K562 (cell line): ENCODE data around the gene PRMT3. TPM values are rescaled to one million over a fixed set of nuclear protein-coding genes. Genes with fewer than 3 reads are reported as not detected.
A peak's percentile ranks its signal among the peaks of the same experiment; 100 is the strongest.

Source experiments
- CBX1 ChIP-seq: sonication (generic); IDR thresholded peaks from 2 replicates; pipeline ENCODE4 v1.6.1; 2016; ENCODE audit warnings: antibody characterized with exemption, low read depth, mild to moderate bottlenecking
- CBX3 ChIP-seq, 2 experiments: IDR thresholded peaks; 1 replicate in 1 of 2; 2 replicates in 1 of 2; pipeline ENCODE4 v1.6.1; 2012; ENCODE audit warnings: inconsistent platforms in 2 of 2, low read length in 2 of 2, borderline replicate concordance in 1 of 2, control low read depth in 1 of 2
- CGGBP1 ChIP-seq: fragments of 250-450 bp; sonication (Bioruptor Pico); IDR thresholded peaks from 2 replicates; pipeline ENCODE4 v1.9.0; 2021; ENCODE audit warnings: mild to moderate bottlenecking
- CTBP1 ChIP-seq: fragments of 450-650 bp; IDR thresholded peaks from 2 replicates; pipeline ENCODE4 v1.6.1; 2016; ENCODE audit warnings: borderline replicate concordance
- DNMT1 ChIP-seq: fragments of 450-650 bp; IDR thresholded peaks from 2 replicates; pipeline ENCODE4 v1.6.1; 2016; ENCODE audit warnings: antibody characterized with exemption, mild to moderate bottlenecking
- EZH2 ChIP-seq: IDR thresholded peaks from 2 replicates; pipeline ENCODE4 v1.6.1; 2012; ENCODE audit warnings: low read depth, mild to moderate bottlenecking, inconsistent platforms, low read length, borderline replicate concordance
- HLTF ChIP-seq: fragments of 450-650 bp; IDR thresholded peaks from 2 replicates; pipeline ENCODE4 v1.6.1; 2016
- MAX ChIP-seq: sonication (generic); formaldehyde crosslinking; IDR thresholded peaks from 2 replicates; pipeline ENCODE4 v1.9.0; 2022; ENCODE audit warnings: mild to moderate bottlenecking, missing genetic modification reagents
- NCOA4 ChIP-seq: fragments of 450-650 bp; IDR thresholded peaks from 2 replicates; pipeline ENCODE4 v1.6.1; 2018; ENCODE audit warnings: mild to moderate bottlenecking; ENCODE audit not compliant: partially characterized antibody
- NR3C1 ChIP-seq: sonication (generic); formaldehyde crosslinking; IDR thresholded peaks from 2 replicates; pipeline ENCODE4 v1.8.1; 2022; ENCODE audit warnings: missing genetic modification reagents
- PCBP2 ChIP-seq: fragments of 200-400 bp; formaldehyde crosslinking; IDR thresholded peaks from 2 replicates; pipeline ENCODE4 v1.6.1; 2018; ENCODE audit warnings: low read length, low read depth, mild to moderate bottlenecking, moderate library complexity; ENCODE audit not compliant: poor library complexity, severe bottlenecking
- POLR2AphosphoS2 ChIP-seq: IDR thresholded peaks from 2 replicates; pipeline ENCODE4 v1.6.1; 2012; ENCODE audit warnings: low read length, improper control_type of control experiment
- RBM14 ChIP-seq: fragments of 200-400 bp; formaldehyde crosslinking; IDR thresholded peaks from 2 replicates; pipeline ENCODE4 v1.6.1; 2018; ENCODE audit warnings: low read depth, mild to moderate bottlenecking, low read length, moderate library complexity, borderline replicate concordance; ENCODE audit not compliant: insufficient read depth
- RCOR1 ChIP-seq, 2 experiments: IDR thresholded peaks; 2 replicates each; pipeline ENCODE4 v1.6.1; 2012; ENCODE audit warnings: low read depth in 2 of 2, low read length in 2 of 2, borderline replicate concordance in 1 of 2, improper control_type of control experiment in 1 of 2
- SIRT6 ChIP-seq: IDR thresholded peaks from one replicate; pipeline ENCODE4 v1.6.1; 2012; ENCODE audit warnings: low read depth, mild to moderate bottlenecking, control low read depth, inconsistent platforms, low read length, moderate library complexity
- THRA ChIP-seq: fragments of 450-650 bp; IDR thresholded peaks from 2 replicates; pipeline ENCODE4 v1.6.1; 2017; ENCODE audit warnings: mild to moderate bottlenecking, moderate library complexity
- ZBTB26 ChIP-seq: fragments of 450-650 bp; formaldehyde crosslinking; IDR thresholded peaks from 2 replicates; pipeline ENCODE4 v1.4.0; 2022; ENCODE audit warnings: missing genetic modification characterization
- ZFP36 ChIP-seq: fragments of 150-350 bp; IDR thresholded peaks from 2 replicates; pipeline ENCODE4 v1.6.1; 2018; ENCODE audit warnings: low read length, low read depth; ENCODE audit not compliant: partially characterized antibody
- ZNF609 ChIP-seq: sonication (generic); formaldehyde crosslinking; IDR thresholded peaks from 2 replicates; pipeline ENCODE4 v1.8.1; 2023; ENCODE audit warnings: missing genetic modification reagents, mild to moderate bottlenecking, borderline replicate concordance
- polyA plus RNA-seq, 8 experiments: library from polyadenylated mRNA; depleted of rRNA in 4 of 8; stranded (reverse) in 5 of 8; unstranded in 3 of 8; fragments of >200 nt; fragmentation: Nextera tagmentation in 2 of 8; fragmentation: Illumina TruSeq in 1 of 8; extraction: Ambion mirVana in 2 of 8; extraction: Trizol in 1 of 8; gene quantifications; 2 replicates each; pipeline versions ENCODE4 v1.2.1 to v1.2.3, GENCODE V29; 2011 to 2014; ENCODE audit warnings: inconsistent platforms in 1 of 8, missing spikeins in 1 of 8
- total RNA-seq, 7 experiments: library from RNA; depleted of rRNA in 6 of 7; stranded (reverse); fragments of >200 nt in 6 of 7; fragmentation: Illumina TruSeq in 2 of 7; extraction: Trizol in 2 of 7; gene quantifications; 2 replicates each; pipeline versions ENCODE4 v1.2.1 to v1.2.3, GENCODE V29; 2011 to 2021; ENCODE audit warnings: low replicate concordance in 1 of 7

The PRMT3 gene
- total and polyA plus RNA-seq, 9 of the 15 experiments (the other 6 are each of a cell fraction or from before 2014, with no cell fraction given), result 24.0 to 62.1 (median 44.7) TPM

GRCh38 chr11:20387261-20388095, at the start of gene PRMT3 (continued):
- TF ChIP-seq SIRT6 (no peak), POLR2AphosphoS2 (no peak), EZH2 (no peak), NR3C1 (CRISPR knock-in tag) (peak; percentile 57), ZFP36 (no peak), THRA (no peak), PCBP2 (no peak), CBX3 (IDR thresholded peaks at IDR 0.05; ENCODE audit: borderline replicate concordance in 1 of 2, low read length in 2 of 2) (peak in 1 of 2 experiments; percentile 54; a peak in 2 of 3 replicates), RCOR1 (IDR thresholded peaks at IDR 0.05; ENCODE audit: borderline replicate concordance in 1 of 2, low read depth in 2 of 2, low read length in 2 of 2) (no peak), ZNF609 (no peak), DNMT1 (no peak), ZBTB26 (CRISPR knock-in tag) (peak; percentile 80; the same call in 1 of the 2 replicates), NCOA4 (no peak), HLTF (peak; percentile 78; the same call in 1 of the 2 replicates), MAX (CRISPR knock-in tag) (peak; percentile 98), CBX1 (0 out of 2 replicates have a peak, but pooled peaks have one; percentile 14), CTBP1 (peak; percentile 86), CGGBP1 (0 out of 2 replicates have a peak, but pooled peaks have one; percentile 26), RBM14 (peak; percentile 87; the same call in 1 of the 2 replicates)
